Trophoblast cell (in vitro differentiated cells and primary cell): Measurements from ENCODE around the gene GFM1.

ENCODE experiments used
- DNase-seq, 2 donors: peaks; one replicate each; pipeline ENCODE4 v3.0.0-alpha.2; 2016
- H2AFZ ChIP-seq: 2 replicates; pipeline ENCODE4 v1.6.1; 2013; ENCODE audit warnings: low read length, moderate library complexity, mild to moderate bottlenecking; ENCODE audit not compliant: insufficient read depth, poor library complexity
- H2AK5ac ChIP-seq: 2 replicates; pipeline ENCODE4 v1.6.1; 2013; ENCODE audit warnings: mild to moderate bottlenecking, low read length
- H2BK120ac ChIP-seq: 2 replicates; pipeline ENCODE4 v1.6.1; 2013; ENCODE audit warnings: low read length, mild to moderate bottlenecking, moderate library complexity; ENCODE audit not compliant: insufficient read depth, poor library complexity
- H2BK12ac ChIP-seq: 2 replicates; pipeline ENCODE4 v1.6.1; 2013; ENCODE audit warnings: mild to moderate bottlenecking, low read length, moderate library complexity
- H2BK5ac ChIP-seq: 2 replicates; pipeline ENCODE4 v1.6.1; 2013; ENCODE audit warnings: low read length, low read depth, moderate library complexity, mild to moderate bottlenecking; ENCODE audit not compliant: poor library complexity
- H3K14ac ChIP-seq: 2 replicates; pipeline ENCODE4 v1.6.1; 2013; ENCODE audit warnings: mild to moderate bottlenecking, low read length
- H3K18ac ChIP-seq: 2 replicates; pipeline ENCODE4 v1.6.1; 2013; ENCODE audit warnings: mild to moderate bottlenecking, low read length
- H3K23ac ChIP-seq: 2 replicates; pipeline ENCODE4 v1.6.1; 2013; ENCODE audit warnings: low read length
- H3K27ac ChIP-seq: 2 replicates; pipeline ENCODE4 v1.5.1; 2013; ENCODE audit warnings: low read depth, mild to moderate bottlenecking, inconsistent platforms, low read length, moderate library complexity
- H3K27me3 ChIP-seq: 2 replicates; pipeline ENCODE4 v1.6.1; 2013; ENCODE audit warnings: inconsistent platforms, mild to moderate bottlenecking, low read length, moderate library complexity; ENCODE audit not compliant: insufficient read depth
- H3K36me3 ChIP-seq, 2 experiments: 1 replicate in 1 of 2; 2 replicates in 1 of 2; pipeline ENCODE4 v1.6.1; 2013; ENCODE audit warnings: low read length in 2 of 2, mild to moderate bottlenecking in 2 of 2, moderate library complexity in 1 of 2; ENCODE audit not compliant: insufficient read depth in 2 of 2, control insufficient read depth in 1 of 2
- H3K4ac ChIP-seq: 2 replicates; pipeline ENCODE4 v1.6.1; 2013; ENCODE audit warnings: low read depth, mild to moderate bottlenecking, low read length, moderate library complexity
- H3K4me1 ChIP-seq, 2 experiments: 1 replicate in 1 of 2; 2 replicates in 1 of 2; pipeline ENCODE4 v1.6.1; 2013; ENCODE audit warnings: low read length in 2 of 2, mild to moderate bottlenecking in 2 of 2, moderate library complexity in 1 of 2; ENCODE audit not compliant: insufficient read depth in 2 of 2, control insufficient read depth in 1 of 2
- H3K4me2 ChIP-seq: 2 replicates; pipeline ENCODE4 v1.6.1; 2013; ENCODE audit warnings: inconsistent platforms, mild to moderate bottlenecking, low read length, moderate library complexity
- H3K4me3 ChIP-seq: 2 replicates; pipeline ENCODE4 v1.5.1; 2013; ENCODE audit warnings: mild to moderate bottlenecking, low read depth, low read length, inconsistent platforms
- H3K79me1 ChIP-seq: one replicate; pipeline ENCODE4 v1.6.1; 2013; ENCODE audit warnings: low read length
- H3K79me2 ChIP-seq: 2 replicates; pipeline ENCODE4 v1.6.1; 2013; ENCODE audit warnings: low read length, mild to moderate bottlenecking; ENCODE audit not compliant: control insufficient read depth, insufficient read depth, poor library complexity
- H3K9ac ChIP-seq: 2 replicates; pipeline ENCODE4 v1.6.1; 2013; ENCODE audit warnings: mild to moderate bottlenecking, low read length
- H3K9me3 ChIP-seq: 2 replicates; pipeline ENCODE4 v1.6.1; 2013; ENCODE audit warnings: low read depth, mild to moderate bottlenecking, control low read depth, inconsistent platforms, low read length; ENCODE audit not compliant: insufficient read depth
- H4K12ac ChIP-seq: 2 replicates; pipeline ENCODE4 v1.6.1; 2013; ENCODE audit warnings: low read depth, mild to moderate bottlenecking, low read length, moderate library complexity
- H4K8ac ChIP-seq: 2 replicates; pipeline ENCODE4 v1.6.1; 2013; ENCODE audit warnings: low read depth, mild to moderate bottlenecking, low read length, moderate library complexity
- H4K91ac ChIP-seq: one replicate; pipeline ENCODE4 v1.6.1; 2013; ENCODE audit warnings: low read depth, mild to moderate bottlenecking, low read length, moderate library complexity
- WGBS: extraction: QIAGEN DNeasy Blood & Tissue Kit; methylation state at CpG from one replicate; pipeline ENCODE4 v1.1.7; 2013; ENCODE audit warnings: missing lambda C conversion rate; ENCODE audit not compliant: insufficient read length, insufficient coverage; ENCODE audit errors: extremely low coverage; 5-methylcytosine and 5-hydroxymethylcytosine counted together

Gene GFM1

DNA sequence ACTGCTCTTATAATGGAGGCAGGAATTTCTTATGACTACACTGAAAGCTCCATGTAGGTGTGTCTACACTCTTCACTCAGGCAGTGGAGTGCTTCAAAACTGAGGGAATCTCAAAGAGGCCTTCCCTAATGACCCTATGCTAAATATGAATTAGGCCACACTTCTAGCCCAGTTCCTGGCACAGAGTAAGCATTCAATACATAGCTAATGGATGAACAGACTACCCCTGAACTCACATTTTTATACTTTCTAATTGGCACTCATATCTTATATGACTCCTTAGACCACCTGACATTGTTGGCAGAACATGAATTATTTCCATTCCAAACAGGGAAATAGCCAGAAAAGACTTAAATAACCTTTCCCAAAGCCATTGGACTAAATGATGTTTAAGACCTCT is 84.5 kb downstream of the GFM1 start:
- Histone ChIP-seq H3K79me2 (no peaks in the 10 kb centered on the region), H3K14ac (no peak overlapping the region), H3K4me3 (no peak overlapping the region), H3K4me1 (peaks cover 4 to 6% of the 10 kb centered on the region in 2 experiments), H3K79me1 (no peaks in the 10 kb centered on the region), H4K91ac (no peak overlapping the region), H3K27ac (no peak overlapping the region), H2AK5ac (no peak overlapping the region), H4K12ac (no peak overlapping the region), H3K27me3 (no peaks in the 10 kb centered on the region), H3K9me3 (no peaks in the 10 kb centered on the region), H3K23ac (no peak overlapping the region), H3K9ac (no peak overlapping the region), H3K4me2 (no peak overlapping the region), H3K18ac (no peak overlapping the region), H2AFZ (no peak overlapping the region), H3K4ac (no peak overlapping the region), H2BK120ac (no peak overlapping the region), H2BK5ac (no peak overlapping the region), H4K8ac (no peak overlapping the region), H3K36me3 (no peaks in the 10 kb centered on the region), H2BK12ac (no peak overlapping the region)
- no peak for DNase-seq

DNA sequence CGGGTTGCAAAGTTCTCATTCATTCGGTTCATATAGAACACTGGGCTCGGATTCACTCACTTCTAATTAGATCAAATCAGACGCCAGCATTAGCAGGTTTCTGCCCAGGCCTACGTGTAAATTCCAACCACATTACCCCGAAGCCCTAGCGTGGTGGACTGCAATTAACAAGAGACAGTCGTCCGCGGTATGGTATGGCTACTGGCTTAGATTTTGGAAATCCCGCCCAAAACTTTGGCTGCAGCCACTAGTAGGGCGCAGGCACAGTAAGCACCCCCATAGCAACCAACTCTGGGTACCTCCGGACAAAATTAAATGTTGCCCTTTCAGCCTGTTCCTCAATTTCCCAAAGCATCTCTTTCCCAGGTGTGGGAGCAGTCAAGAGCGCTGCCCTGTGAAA is 87.2 kb downstream of the GFM1 start:
- peak overlapping the region; percentile 76 for H3K4me3 ChIP-seq
- H3K27ac ChIP-seq: no peak overlapping the region
- H2BK12ac ChIP-seq: no peak overlapping the region
- no peak overlapping the region for H2BK120ac ChIP-seq
- H3K14ac ChIP-seq: no peak overlapping the region
- DNase-seq: no peak
- H3K9me3 ChIP-seq: peaks cover 5% of the 10 kb centered on the region
- H4K8ac ChIP-seq: no peak overlapping the region
- no peak overlapping the region for H3K9ac ChIP-seq
- H2BK5ac ChIP-seq: no peak overlapping the region
- H4K91ac ChIP-seq: no peak overlapping the region
- H3K4ac ChIP-seq: no peak overlapping the region
- no CpG with 5 or more reads among the region's 14 CpGs for WGBS
- peak overlapping the region; percentile 99 for H3K4me2 ChIP-seq
- H3K27me3 ChIP-seq: no peaks in the 10 kb centered on the region
- no peaks in the 10 kb centered on the region for H3K79me2 ChIP-seq
- H4K12ac ChIP-seq: no peak overlapping the region
- peak overlapping the region; percentile 4 for H2AFZ ChIP-seq
- no peak overlapping the region for H2AK5ac ChIP-seq
- H3K79me1 ChIP-seq: no peaks in the 10 kb centered on the region
- no peak overlapping the region for H3K18ac ChIP-seq
- peaks cover 4 to 6% of the 10 kb centered on the region in 2 experiments for H3K4me1 ChIP-seq
- no peak overlapping the region for H3K23ac ChIP-seq
- no peaks in the 10 kb centered on the region for H3K36me3 ChIP-seq

DNA sequence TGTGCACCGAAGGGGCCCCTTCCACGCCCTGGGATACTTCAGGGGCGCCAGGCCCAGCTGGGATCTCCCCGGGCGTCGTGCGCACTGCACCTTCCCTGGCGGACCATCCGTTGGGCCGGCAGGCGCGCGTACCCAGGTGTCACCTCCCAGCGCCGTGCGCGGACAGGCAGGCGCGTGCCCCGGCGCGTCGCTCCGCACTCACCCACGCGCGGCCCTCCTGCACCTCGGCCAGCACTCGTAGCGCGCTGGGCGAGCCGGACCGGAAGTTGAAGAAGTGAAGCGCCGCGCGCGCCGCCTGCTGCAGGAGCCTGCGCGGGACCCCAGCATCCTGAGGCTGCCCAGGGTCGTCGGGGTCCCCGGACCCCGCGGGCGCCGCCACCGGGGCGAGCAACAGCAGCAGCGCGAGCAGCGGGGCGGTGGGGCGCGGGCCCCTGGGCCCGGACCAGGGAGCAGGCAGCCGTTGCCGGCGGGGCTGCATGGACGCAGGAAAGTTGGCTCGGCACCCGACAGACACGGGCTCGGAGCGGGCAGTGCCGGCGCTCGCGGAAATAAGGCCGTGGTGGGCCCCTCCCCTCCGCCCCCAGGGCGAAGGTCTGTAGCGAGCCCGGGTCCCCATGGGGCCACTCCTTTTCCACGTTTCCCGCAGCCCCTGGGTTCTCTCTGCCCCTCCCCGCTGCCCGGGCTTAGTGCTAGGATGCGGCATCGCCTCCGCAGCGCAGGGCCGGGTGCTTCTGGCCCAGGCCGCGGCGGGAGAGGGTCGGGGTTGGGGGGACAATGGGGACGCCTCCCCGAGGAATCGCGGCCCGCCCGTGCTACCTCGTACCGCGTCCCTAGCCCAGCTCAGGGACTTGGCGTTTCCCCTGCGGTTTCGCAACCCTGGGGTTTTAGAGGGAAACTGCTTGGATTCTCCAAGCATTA is 87.9 kb downstream of the GFM1 start, which contains the start of gene RARRES1:
RARRES1 (minus strand) TSS at position 520 of the 918 bp plus-strand sequence; CDS start at position 478, 42 bp downstream.
- Histone ChIP-seq H3K27ac (no peak within 1 kb of the TSS), H3K9ac (no peak within 1 kb of the TSS), H3K36me3 (no peaks in the 10 kb centered on the region), H2BK120ac (no peak within 1 kb of the TSS), H3K4me2 (peak within 1 kb of the TSS; percentile 99), H2BK5ac (no peak within 1 kb of the TSS), H4K8ac (peak within 1 kb of the TSS; percentile 25), H2AK5ac (no peak within 1 kb of the TSS), H2BK12ac (no peak within 1 kb of the TSS), H4K12ac (no peak within 1 kb of the TSS), H3K4ac (no peak within 1 kb of the TSS), H3K4me1 (peaks cover 4 to 6% of the 10 kb centered on the region in 2 experiments), H3K18ac (no peak within 1 kb of the TSS), H4K91ac (no peak within 1 kb of the TSS), H3K9me3 (peaks cover 5% of the 10 kb centered on the region), H3K79me1 (no peaks in the 10 kb centered on the region), H3K79me2 (no peaks in the 10 kb centered on the region), H3K4me3 (peak within 1 kb of the TSS; percentile 76), H3K14ac (no peak within 1 kb of the TSS), H3K27me3 (no peaks in the 10 kb centered on the region), H2AFZ (peak within 1 kb of the TSS; percentile 4), H3K23ac (no peak within 1 kb of the TSS)
- no CpG with 5 or more reads among the region's 101 CpGs for WGBS
- DNase-seq: peak in 1 of 2 donors; percentile 59

DNA sequence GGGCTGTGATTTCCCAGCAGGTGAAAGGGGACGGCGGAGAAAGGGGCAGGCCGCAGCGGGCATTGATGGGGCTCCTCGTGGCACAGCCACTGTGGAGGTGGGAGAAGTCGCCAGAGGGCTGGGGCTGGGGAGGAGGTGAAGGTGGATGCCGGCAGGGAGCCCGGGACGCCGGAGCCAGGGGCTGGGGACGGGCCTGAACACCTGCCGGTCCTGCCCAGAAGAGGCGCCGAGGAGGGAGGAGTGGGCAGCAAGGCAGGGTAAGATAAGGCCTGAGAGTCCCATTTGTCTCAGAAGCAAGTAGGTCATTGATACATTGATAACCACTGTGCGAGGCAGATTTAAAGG is 88.5 kb downstream of the GFM1 start:
- H3K79me1 ChIP-seq: no peaks in the 10 kb centered on the region

More for the DNA sequence above, 88.5 kb downstream of the GFM1 start:
- no CpG with 5 or more reads among the region's 15 CpGs for WGBS
- H2BK12ac ChIP-seq: no peak overlapping the region
- H3K27ac ChIP-seq: no peak overlapping the region
- no peak overlapping the region for H3K14ac ChIP-seq
- H2AK5ac ChIP-seq: no peak overlapping the region
- no peak overlapping the region for H4K8ac ChIP-seq
- H2AFZ ChIP-seq: no peak overlapping the region
- no peak overlapping the region for H3K4ac ChIP-seq
- H3K4me2 ChIP-seq: peak overlapping the region; percentile 99
- H2BK120ac ChIP-seq: no peak overlapping the region
- no peaks in the 10 kb centered on the region for H3K79me2 ChIP-seq
- no peak overlapping the region for H3K23ac ChIP-seq
- DNase-seq: no peak
- peaks cover 5% of the 10 kb centered on the region for H3K9me3 ChIP-seq
- H3K36me3 ChIP-seq: no peaks in the 10 kb centered on the region
- H3K18ac ChIP-seq: no peak overlapping the region
- H3K9ac ChIP-seq: no peak overlapping the region
- no peak overlapping the region for H2BK5ac ChIP-seq
- no peaks in the 10 kb centered on the region for H3K27me3 ChIP-seq
- no peak overlapping the region for H4K12ac ChIP-seq
- H3K4me1 ChIP-seq: peaks cover 4 to 6% of the 10 kb centered on the region in 2 experiments
- no peak overlapping the region for H4K91ac ChIP-seq
- H3K4me3 ChIP-seq: no peak overlapping the region
